Hematopoietic multipotent progenitor cell treated with erythropoietin and hydrocortisone succinate and interleukin-3 and kit ligand, for 8 days (in vitro differentiated cells): ENCODE data around the gene BAG3.
"Not testable (repeated sequence)": the region's sequence is repeated elsewhere in the genome, so short reads cannot be mapped to it uniquely, and the experiment has no call there.

Experiments
- DNase-seq: peaks from one replicate; pipeline ENCODE4 v3.0.0-alpha.2; 2015

Gene BAG3

GRCh38 chr10:119640875-119641526, 10.2 kb upstream of the BAG3 start:
- no peak for DNase-seq

DNA sequence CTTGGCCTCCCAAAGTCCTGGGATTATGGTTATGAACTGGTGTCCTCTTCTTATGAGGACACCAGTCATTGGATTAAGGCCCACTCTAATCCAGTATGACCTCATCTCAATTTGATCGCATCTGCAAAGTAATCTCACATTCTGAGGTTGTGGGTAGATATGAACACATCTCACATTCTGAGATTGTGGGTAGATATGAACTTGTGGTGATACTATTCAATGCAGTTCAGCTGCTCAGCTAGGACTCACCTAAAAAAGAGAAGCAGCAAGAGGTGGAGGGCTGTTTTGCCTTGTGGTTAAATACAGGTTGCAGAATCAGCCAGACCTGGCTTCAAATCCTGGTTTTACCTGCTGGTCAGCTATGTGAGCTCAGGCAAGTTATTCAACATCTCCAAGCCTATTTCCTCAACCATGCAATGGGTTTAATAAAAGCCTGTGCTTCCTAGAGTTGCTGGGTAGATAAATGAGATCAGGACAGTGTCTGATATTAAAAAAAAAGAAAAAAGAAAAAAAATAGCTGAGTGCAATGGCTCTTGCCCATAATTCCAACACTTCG, 8.5 kb upstream of the BAG3 start:
- DNase-seq: no peak

DNA sequence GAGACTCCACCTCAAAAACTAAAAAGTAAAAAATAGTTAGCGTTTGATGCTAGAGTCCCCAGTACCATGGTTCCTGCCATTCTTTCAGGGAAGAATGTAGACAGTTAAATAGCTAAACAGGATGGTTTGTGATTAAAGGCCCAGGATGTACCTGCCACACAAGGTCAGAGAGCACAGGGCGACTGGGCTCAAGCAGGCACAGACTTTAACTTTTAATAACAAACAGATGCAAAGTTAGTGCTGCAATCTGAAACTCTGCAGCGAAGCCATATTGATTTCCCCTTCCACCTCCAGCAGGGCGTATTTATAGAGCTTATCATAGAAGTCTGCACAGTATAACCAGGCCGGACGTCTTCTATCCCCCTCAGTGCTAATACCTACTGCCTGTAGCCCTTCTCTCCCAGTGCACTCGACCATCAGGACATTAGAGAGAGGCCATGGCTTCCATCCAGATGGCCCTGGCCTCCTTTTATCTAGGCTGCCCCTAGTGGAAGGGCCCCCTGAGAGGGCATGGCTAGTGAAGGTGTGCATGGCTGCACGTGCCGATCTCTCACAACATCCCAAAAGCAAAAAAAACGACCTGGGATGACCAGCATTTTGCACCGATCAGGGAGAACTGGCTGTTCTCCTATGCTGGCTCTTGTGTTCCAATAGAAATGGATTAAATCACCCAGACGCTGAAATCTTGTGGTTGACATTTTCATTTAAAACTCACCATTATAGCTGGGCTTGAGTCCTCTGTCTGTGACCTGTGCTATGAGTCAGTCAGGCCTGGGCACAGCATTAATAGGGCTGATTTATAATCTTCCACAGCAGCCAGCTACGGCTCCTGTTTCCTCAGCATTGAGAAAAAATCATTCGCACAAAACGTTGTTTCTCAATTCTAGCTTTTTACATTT, 7.6 kb upstream of the BAG3 start:
- DNase-seq: no peak

DNA sequence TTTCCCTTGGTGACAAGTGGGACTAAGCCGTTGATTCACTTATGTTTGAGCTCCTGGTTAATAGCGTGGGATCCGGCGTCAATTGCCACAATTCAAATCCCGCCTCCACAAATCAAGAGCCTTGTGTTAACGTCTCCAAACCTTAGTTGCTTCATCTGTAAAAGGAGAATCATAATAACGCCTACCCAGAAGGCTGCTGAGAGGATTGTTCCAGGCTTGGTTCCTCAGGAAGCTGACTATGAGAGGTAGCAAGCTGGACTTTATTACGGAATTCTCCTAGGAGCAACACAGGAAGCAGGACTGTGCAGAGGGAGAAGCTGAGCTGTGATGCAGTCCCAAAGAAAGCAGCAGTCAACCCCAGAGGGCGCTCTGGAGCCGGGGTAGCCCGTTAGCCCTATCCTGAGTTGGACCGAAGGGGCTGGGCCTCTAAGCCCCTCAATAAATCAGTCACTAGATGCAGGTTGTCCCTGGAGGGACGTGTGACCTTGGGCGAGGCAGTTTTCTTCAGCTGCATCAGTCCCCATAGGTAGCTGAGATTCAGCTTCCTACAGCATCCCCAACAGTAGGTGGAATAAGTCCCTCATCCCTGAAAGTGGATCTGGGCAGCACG, 6.9 kb upstream of the BAG3 start:
- DNase-seq: no peak

DNA sequence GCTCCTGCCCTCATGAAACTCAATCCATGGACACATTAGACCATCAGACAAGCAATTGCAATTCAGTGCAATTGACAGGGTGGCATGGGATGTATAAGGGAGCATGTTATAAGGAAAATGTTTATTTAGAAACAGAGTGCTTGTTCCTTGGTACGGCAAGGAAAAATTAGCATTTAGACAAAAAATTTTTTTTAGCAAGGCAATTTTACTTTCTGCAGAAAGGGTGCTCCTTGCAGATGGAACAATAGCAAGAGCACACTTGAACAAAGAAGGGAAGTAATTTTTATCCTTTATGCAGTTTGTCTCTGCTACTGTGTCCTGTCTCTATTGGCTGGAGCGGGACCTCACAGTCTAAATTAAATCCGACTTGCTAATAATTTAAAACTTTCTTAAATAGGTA, 6.2 kb upstream of the BAG3 start:
- DNase-seq: no peak

GRCh38 chr10:119650062-119650461, 1.1 kb upstream of the BAG3 start:
- no peak for DNase-seq

DNA sequence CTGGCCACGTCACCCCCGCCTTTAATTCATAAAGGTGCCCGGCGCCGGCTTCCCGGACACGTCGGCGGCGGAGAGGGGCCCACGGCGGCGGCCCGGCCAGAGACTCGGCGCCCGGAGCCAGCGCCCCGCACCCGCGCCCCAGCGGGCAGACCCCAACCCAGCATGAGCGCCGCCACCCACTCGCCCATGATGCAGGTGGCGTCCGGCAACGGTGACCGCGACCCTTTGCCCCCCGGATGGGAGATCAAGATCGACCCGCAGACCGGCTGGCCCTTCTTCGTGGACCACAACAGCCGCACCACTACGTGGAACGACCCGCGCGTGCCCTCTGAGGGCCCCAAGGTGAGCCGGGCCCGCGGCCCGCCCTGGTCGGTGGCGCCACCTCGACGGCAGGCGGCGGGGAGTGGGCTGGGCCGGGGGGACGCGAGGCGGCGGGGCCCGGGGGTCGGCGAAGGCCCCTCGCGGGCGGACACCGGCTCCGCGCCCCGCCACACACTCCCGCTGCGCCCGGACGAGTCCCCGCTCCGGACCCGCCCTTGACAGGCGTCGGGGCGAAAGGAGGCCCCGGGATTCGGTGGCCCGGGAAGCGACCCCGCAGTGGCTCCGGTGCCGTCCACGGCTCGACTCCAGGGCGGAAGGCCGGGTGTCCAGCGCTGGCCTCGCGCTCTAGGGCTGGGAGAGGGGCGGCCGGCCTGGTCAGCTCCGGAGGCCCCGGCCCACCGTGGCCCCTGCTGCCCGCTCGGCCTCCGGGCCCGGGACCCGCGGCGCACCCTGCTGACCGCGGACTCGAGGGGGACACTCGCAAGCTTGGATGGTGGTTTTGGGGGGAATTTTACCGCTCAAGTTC, 557 bp downstream of the BAG3 start:
- no peak for DNase-seq

DNA sequence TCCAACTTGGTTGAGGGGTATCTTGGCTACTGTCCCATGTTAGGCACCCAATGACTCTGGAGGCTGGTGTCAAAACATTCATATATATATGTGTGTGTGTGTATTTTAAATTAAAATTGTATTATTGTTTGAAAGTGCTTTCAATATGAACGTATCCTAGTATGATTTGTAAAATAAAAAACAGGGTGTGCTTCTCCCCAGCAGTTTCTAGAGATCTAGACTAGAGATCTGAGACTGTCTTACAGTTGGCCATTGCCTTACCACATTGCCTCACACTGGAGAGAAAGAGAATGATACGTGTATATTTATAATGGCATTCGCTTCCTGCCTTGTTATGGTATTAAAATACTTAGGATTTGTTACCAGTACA, 1.2 kb downstream of the BAG3 start:
- DNase-seq: peak; percentile 81

GRCh38 chr10:119653209-119653608, 2.0 kb downstream of the BAG3 start:
- DNase-seq: no peak

DNA sequence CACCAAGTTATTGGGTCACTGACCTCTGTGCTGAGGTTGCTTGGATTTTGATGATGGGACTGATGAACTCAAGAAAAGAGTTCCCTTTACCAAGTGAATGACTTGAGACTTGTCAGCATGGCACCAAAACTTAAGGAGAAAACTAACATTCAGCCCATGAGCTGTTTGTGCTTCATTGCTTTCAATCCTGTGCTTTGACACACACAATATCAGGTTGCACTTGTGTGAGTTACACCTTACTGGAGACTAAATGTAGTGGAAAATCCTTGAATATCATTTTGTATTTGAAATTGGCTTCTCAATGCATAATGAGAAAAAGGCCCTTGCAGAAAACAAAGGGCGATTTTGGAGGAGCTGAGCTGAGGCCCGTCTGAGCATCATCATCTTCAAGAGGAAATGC, 2.7 kb downstream of the BAG3 start:
- no peak for DNase-seq

DNA sequence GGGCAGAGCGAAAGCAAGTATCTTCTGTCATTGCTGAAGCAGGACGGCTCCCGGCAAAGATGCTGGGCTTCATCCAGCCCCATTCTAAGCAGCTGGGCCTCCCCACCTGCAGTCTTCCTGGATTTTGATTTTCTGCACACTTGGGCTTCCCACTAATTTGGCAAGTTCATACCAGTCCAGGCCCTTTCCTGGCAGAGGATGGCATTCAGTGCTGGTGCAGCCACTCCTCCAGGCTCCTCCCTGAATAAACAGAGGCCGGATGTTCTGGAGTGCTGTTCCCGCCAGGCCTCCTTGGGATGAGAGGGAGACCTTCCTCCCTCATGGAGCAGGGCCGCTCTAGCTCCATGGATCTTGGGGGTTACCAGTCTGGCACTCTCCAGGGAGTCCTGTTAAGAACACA, 3.4 kb downstream of the BAG3 start:
- no peak for DNase-seq

DNA sequence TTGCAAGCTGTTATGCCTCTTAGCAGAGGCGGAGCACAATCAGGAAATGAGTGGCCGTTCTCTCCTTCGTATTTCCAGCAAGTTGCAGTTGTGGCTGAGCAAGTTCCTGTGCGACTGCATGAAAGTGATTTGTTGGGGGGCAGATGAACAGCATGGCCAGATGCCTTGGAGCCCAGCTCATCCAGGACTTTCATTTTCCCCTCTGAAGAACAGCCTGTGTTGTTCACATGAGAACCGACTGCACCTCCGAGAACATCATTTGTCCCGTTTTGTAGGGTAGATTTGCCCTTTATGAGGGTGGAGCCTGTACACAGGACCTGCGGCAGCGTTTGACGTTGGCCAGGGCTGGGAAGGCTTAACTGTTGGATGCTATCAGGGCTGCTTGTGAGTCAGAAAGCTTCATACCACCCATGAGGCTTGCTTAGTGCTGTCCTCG, 4.4 kb downstream of the BAG3 start:
- peak; percentile 51 for DNase-seq

- DNase-seq: peak; percentile 95
These were observed 5.6 kb downstream of the BAG3 start for GRCh38 chr10:119656760-119657159.

GRCh38 chr10:119657725-119658124, 6.5 kb downstream of the BAG3 start:
- DNase-seq: no peak

DNA sequence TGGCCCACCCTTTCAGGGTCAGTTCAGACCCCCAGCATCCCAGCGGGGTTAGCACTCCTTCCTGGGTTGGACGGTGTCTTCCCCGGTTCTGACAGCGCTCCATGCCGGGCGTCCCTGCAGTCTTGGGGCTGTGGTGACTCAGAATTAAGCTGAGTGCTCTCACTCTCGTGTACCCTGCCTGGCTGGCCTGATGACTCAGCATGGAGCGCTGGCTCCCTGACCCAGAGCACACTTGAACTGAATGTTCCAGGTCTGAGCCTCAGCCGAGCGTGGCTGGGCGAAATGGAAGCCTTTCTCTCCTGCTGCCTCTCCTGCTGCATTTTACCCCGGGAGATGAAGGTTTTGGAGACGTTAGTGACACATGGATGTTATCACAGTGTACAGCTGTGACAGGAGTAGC, 7.1 kb downstream of the BAG3 start:
- DNase-seq: peak; percentile 69

GRCh38 chr10:119659951-119660350, 8.8 kb downstream of the BAG3 start:
- DNase-seq: no peak

GRCh38 chr10:119662076-119662605, 11.0 kb downstream of the BAG3 start:
- not testable (repeated sequence) for DNase-seq

- DNase-seq: no peak
These were observed 12.9 kb downstream of the BAG3 start for GRCh38 chr10:119663866-119664698.

DNA sequence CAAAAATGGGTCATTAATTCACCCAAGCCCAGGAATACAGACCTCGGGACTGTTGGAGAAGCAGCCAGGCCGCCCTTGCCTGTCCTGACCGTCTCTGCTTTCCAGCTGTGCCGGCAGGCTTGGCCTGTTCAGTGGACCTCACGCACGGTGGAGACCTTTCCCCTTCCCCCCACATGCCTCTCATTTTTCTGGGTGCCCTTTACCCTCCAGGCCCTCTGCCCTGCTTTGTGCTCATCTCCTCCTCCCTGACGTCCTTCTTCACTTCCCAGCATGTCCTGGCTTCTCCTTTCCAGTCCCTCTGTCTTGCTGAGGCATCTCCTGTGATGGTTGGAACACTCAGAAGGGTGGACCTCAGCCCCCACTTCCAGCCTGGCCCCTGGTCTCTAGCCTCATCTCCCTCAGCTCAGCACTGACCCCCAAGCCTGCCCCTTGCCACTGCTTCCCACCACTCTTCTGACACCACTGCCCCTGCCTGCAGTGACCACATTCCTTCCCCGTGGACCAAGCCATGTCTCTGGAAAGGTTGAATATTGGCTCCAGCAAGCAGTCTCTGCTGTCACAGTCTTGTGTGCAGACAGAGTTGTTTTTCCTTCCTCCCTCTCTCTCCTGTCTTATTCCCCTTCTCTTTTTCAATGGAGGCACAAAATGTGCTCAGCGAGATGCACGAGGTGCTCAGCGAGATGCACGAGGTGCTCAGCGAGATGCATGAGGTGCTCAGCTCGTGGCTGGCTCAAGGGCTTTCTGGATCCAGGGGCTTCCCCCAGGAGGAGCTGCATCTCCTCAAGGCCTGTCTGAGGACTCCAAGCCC, 14.9 kb downstream of the BAG3 start:
- no peak for DNase-seq

DNA sequence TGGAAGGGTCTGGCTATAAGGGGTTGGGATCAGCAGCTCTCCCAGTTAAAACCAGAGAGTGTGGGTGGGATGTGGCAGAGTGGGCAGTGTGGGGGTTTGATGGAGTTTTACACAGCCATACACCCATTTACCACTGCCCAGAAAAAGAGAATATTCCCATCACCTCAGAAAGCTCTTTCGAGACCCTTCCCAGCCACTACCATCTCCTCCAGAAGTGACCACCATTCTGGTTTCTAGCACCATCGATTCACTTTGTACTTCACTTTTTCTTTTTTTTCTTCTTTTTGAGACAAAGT, 15.5 kb downstream of the BAG3 start:
- no peak for DNase-seq
